ENCODE results near the gene STX11.

DNA sequence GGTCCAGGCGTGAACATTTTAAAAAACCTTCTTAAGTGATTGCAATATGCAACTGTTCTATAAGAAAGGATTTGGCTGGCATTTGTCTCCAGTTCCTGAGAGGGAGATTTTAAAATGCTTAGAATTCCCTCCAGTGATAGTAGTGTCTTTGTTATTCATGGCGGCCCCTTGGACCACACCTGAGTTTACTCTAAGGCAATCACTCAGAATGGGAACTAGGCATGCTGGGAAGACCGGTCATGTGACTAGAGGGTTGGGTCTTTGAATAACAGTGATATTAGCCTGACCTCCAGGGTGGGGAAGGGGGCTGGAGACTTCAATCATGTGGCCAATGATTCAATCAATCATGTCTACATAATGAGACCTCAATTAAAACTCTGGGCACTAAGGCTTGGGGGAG is 84.1 kb downstream of the STX11 start:
- TF ChIP-seq, protein P1, sequence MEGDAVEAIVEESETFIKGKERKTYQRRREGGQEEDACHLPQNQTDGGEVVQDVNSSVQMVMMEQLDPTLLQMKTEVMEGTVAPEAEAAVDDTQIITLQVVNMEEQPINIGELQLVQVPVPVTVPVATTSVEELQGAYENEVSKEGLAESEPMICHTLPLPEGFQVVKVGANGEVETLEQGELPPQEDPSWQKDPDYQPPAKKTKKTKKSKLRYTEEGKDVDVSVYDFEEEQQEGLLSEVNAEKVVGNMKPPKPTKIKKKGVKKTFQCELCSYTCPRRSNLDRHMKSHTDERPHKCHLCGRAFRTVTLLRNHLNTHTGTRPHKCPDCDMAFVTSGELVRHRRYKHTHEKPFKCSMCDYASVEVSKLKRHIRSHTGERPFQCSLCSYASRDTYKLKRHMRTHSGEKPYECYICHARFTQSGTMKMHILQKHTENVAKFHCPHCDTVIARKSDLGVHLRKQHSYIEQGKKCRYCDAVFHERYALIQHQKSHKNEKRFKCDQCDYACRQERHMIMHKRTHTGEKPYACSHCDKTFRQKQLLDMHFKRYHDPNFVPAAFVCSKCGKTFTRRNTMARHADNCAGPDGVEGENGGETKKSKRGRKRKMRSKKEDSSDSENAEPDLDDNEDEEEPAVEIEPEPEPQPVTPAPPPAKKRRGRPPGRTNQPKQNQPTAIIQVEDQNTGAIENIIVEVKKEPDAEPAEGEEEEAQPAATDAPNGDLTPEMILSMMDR (IDR thresholded peaks at IDR 0.05): no peak
- TF ChIP-seq POLR2A (IDR thresholded peaks at IDR 0.05): no peak
